ENCODE measurements around the gene ETNK2. TPM values are rescaled to one million over a fixed set of nuclear protein-coding genes. Genes with fewer than 3 reads are reported as not detected.

Gene ETNK2
- total and polyA plus RNA-seq, 2 of the 13 experiments (the other 11 are each of a cell fraction or from before 2014, with no cell fraction given), result 15.5 to 42.8 TPM

DNA sequence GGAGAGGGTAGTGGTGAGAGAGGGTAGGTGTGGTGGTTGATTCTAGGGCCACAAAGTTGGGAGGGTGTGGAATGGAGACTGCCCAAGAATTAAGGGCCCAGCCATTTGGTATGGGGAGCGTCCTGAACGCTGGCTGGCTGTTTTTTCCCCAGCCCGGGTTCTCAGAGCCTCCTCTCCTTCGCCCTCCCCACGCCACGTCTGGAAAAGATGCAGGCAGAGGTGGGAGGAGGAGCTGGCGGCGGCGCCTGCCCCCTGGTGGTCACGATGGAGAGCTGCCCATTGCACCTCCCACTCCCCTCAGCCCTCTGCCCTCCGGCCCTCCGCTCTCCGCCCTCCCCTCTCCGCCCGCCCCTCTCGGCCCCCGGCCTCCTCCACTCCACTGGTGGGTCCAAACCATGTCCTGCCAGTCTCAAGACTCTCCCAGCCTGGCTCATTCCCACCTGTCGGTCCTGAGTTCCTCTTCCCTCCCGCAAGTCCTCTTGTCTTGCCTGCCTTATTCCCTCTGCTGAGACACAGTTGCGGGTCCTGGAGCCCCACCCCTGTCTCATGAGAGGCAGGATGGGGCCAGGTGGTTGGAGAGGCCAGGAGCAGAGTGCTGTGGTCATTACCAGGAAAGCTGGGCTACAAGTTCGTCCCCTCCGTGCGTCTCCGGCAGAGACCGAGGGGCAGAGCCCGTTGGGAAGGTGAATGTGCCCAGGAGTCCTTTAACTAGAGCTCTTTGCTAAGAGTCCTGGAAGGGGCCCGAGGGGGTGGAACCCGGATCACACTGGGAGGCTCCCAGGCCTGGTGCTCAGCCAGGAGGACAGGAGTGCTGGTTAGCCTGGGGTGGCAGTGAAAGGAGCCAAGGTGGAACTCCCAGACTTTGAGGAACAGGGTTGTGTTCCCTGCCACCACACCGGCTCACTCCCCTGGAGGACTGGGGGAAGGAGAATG, 22.6 kb downstream of the ETNK2 start (continued):
- TF ChIP-seq PITX1 (CRISPR knock-in tag; IDR thresholded peaks at IDR 0.05) (no peak), ZFP36L2 (CRISPR knock-in tag; IDR thresholded peaks at IDR 0.05) (no peak), ZNF446 (CRISPR knock-in tag; IDR thresholded peaks at IDR 0.05) (no peak), ZNF577 (CRISPR knock-in tag; IDR thresholded peaks at IDR 0.05; ENCODE audit: borderline replicate concordance, low read depth) (no peak), GABPB1 (CRISPR knock-in tag; IDR thresholded peaks at IDR 0.05) (peak; percentile 75), GTF3A (CRISPR knock-in tag; conservative IDR thresholded peaks at IDR 0.05) (0 out of 2 replicates have a peak, but pooled peaks have one; percentile 28), YY1 (IDR thresholded peaks at IDR 0.05; ENCODE audit: insufficient read depth, insufficient replicate concordance, low read depth, low read length) (no peak), RNF2 (conservative IDR thresholded peaks at IDR 0.05; ENCODE audit: low read depth) (no peak), HOXD1 (CRISPR knock-in tag; IDR thresholded peaks at IDR 0.05) (no peak), KLF11 (CRISPR knock-in tag; IDR thresholded peaks at IDR 0.05) (peak; percentile 63; the same call in 1 of the 2 replicates), TEAD2 (CRISPR knock-in tag; IDR thresholded peaks at IDR 0.05) (no peak), MED8 (CRISPR knock-in tag; IDR thresholded peaks at IDR 0.05; ENCODE audit: insufficient replicate concordance) (no peak)
- TF ChIP-seq, protein P1, sequence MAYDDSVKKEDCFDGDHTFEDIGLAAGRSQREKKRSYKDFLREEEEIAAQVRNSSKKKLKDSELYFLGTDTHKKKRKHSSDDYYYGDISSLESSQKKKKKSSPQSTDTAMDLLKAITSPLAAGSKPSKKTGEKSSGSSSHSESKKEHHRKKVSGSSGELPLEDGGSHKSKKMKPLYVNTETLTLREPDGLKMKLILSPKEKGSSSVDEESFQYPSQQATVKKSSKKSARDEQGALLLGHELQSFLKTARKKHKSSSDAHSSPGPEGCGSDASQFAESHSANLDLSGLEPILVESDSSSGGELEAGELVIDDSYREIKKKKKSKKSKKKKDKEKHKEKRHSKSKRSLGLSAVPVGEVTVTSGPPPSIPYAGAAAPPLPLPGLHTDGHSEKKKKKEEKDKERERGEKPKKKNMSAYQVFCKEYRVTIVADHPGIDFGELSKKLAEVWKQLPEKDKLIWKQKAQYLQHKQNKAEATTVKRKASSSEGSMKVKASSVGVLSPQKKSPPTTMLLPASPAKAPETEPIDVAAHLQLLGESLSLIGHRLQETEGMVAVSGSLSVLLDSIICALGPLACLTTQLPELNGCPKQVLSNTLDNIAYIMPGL (CRISPR knock-in tag; IDR thresholded peaks at IDR 0.05; ENCODE audit: borderline replicate concordance in 1 of 2, low read depth in 1 of 2), result peak; percentile 66 to 73
- TF ChIP-seq, protein P2, sequence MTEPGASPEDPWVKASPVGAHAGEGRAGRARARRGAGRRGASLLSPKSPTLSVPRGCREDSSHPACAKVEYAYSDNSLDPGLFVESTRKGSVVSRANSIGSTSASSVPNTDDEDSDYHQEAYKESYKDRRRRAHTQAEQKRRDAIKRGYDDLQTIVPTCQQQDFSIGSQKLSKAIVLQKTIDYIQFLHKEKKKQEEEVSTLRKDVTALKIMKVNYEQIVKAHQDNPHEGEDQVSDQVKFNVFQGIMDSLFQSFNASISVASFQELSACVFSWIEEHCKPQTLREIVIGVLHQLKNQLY (CRISPR knock-in tag; IDR thresholded peaks at IDR 0.05), result no peak
- TF ChIP-seq, protein P3, sequence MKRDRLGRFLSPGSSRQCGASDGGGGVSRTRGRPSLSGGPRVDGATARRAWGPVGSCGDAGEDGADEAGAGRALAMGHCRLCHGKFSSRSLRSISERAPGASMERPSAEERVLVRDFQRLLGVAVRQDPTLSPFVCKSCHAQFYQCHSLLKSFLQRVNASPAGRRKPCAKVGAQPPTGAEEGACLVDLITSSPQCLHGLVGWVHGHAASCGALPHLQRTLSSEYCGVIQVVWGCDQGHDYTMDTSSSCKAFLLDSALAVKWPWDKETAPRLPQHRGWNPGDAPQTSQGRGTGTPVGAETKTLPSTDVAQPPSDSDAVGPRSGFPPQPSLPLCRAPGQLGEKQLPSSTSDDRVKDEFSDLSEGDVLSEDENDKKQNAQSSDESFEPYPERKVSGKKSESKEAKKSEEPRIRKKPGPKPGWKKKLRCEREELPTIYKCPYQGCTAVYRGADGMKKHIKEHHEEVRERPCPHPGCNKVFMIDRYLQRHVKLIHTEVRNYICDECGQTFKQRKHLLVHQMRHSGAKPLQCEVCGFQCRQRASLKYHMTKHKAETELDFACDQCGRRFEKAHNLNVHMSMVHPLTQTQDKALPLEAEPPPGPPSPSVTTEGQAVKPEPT (CRISPR knock-in tag; IDR thresholded peaks at IDR 0.05; ENCODE audit: low read depth), result no peak
- TF ChIP-seq, protein P4, sequence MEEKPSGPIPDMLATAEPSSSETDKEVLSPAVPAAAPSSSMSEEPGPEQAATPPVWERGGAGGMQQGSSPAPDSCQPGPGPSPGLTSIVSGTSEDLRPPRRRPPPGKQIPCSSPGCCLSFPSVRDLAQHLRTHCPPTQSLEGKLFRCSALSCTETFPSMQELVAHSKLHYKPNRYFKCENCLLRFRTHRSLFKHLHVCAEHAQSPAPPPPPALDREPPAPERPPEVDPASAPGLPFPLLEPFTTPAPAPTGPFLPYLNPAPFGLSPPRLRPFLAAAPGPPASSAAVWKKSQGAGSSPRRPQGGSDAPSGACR (CRISPR knock-in tag; IDR thresholded peaks at IDR 0.05), result no peak
- TF ChIP-seq, protein P5, sequence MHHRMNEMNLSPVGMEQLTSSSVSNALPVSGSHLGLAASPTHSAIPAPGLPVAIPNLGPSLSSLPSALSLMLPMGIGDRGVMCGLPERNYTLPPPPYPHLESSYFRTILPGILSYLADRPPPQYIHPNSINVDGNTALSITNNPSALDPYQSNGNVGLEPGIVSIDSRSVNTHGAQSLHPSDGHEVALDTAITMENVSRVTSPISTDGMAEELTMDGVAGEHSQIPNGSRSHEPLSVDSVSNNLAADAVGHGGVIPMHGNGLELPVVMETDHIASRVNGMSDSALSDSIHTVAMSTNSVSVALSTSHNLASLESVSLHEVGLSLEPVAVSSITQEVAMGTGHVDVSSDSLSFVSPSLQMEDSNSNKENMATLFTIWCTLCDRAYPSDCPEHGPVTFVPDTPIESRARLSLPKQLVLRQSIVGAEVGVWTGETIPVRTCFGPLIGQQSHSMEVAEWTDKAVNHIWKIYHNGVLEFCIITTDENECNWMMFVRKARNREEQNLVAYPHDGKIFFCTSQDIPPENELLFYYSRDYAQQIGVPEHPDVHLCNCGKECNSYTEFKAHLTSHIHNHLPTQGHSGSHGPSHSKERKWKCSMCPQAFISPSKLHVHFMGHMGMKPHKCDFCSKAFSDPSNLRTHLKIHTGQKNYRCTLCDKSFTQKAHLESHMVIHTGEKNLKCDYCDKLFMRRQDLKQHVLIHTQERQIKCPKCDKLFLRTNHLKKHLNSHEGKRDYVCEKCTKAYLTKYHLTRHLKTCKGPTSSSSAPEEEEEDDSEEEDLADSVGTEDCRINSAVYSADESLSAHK (CRISPR knock-in tag; IDR thresholded peaks at IDR 0.05; ENCODE audit: borderline replicate concordance), result no peak
- TF ChIP-seq, protein P6, sequence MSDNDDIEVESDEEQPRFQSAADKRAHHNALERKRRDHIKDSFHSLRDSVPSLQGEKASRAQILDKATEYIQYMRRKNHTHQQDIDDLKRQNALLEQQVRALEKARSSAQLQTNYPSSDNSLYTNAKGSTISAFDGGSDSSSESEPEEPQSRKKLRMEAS (IDR thresholded peaks at IDR 0.05), result peak; percentile 27; the same call in 1 of the 2 replicates
